ENCODE results near the gene SLC6A20. TPM values are rescaled to one million over a fixed set of nuclear protein-coding genes. Genes with fewer than 3 reads are reported as not detected.
"Not testable (repeated sequence)": the region's sequence is repeated elsewhere in the genome, so short reads cannot be mapped to it uniquely, and the experiment has no call there.

Gene SLC6A20
- total RNA-seq, 1 experiment from 2014 or later = not detected

- Mint-ChIP-seq H3K4me3 (ENCODE audit: unreplicated experiment) (no peak overlapping the region), H3K27me3 (ENCODE audit: insufficient read depth, unreplicated experiment) (no peaks in the 10 kb centered on the region), H3K27ac (ENCODE audit: low read depth, unreplicated experiment) (no peak overlapping the region), H3K36me3 (ENCODE audit: insufficient read depth, unreplicated experiment) (peaks cover 24% of the 10 kb centered on the region), H3K4me1 (ENCODE audit: insufficient read depth, unreplicated experiment) (no peaks in the 10 kb centered on the region), H3K9me3 (ENCODE audit: unreplicated experiment) (no peaks in the 10 kb centered on the region)
- BruUV-seq (replicated peaks) = no TSS peak
- ChIA-PET POLR2A (no interaction called here), CTCF (interaction anchor here (1.1 to 1.6 kb wide), 2 partner anchors 12 to 41 kb away, joined by 3 to 9 read pairs; no protein-coding TSS in a partner anchor)
- no peak for TF ChIP-seq CTCF (IDR thresholded peaks at IDR 0.05; ENCODE audit: unreplicated experiment)
- DNase-seq (ENCODE audit: unreplicated experiment) = no peak
- intact Hi-C loops (cut with micrococcal nuclease) = no loop called here
Observed at GRCh38 chr3:45749880-45750279, 46.5 kb downstream of the SLC6A20 start.

- BruUV-seq (replicated peaks); DNase-seq (ENCODE audit: unreplicated experiment); H3K27ac Mint-ChIP-seq (ENCODE audit: low read depth, unreplicated experiment): not testable (repeated sequence)
Observed at GRCh38 chr3:45749036-45749600, 47.2 kb downstream of the SLC6A20 start.

GRCh38 chr3:45748068-45748467 is 48.3 kb downstream of the SLC6A20 start:
- peak overlapping the region; percentile 63 for H3K27ac Mint-ChIP-seq (ENCODE audit: low read depth, unreplicated experiment)
- TF ChIP-seq CTCF (IDR thresholded peaks at IDR 0.05; ENCODE audit: unreplicated experiment) = no peak
- no peaks in the 10 kb centered on the region for H3K27me3 Mint-ChIP-seq (ENCODE audit: insufficient read depth, unreplicated experiment)
- no peak overlapping the region for H3K4me3 Mint-ChIP-seq (ENCODE audit: unreplicated experiment)
- peaks cover 24% of the 10 kb centered on the region for H3K36me3 Mint-ChIP-seq (ENCODE audit: insufficient read depth, unreplicated experiment)
- no TSS peak for BruUV-seq (replicated peaks)
- CTCF ChIA-PET = interaction anchor here (0.6 to 1.9 kb wide), 3 partner anchors 14 to 238 kb away, joined by 4 to 8 read pairs (median 4); no protein-coding TSS in a partner anchor
- DNase-seq (ENCODE audit: unreplicated experiment) = peak; percentile 45
- no peaks in the 10 kb centered on the region for H3K4me1 Mint-ChIP-seq (ENCODE audit: insufficient read depth, unreplicated experiment)
- intact Hi-C loops (cut with micrococcal nuclease) = no loop called here
- no peaks in the 10 kb centered on the region for H3K9me3 Mint-ChIP-seq (ENCODE audit: unreplicated experiment)
- POLR2A ChIA-PET = interaction anchor here (0.6 to 1.7 kb wide), 5 partner anchors 12 to 87 kb away, joined by 3 to 5 read pairs (median 4); no protein-coding TSS in a partner anchor

More at GRCh38 chr3:45749036-45749600, 47.2 kb downstream of the SLC6A20 start:
- H3K4me1 Mint-ChIP-seq (ENCODE audit: insufficient read depth, unreplicated experiment); H3K27me3 Mint-ChIP-seq (ENCODE audit: insufficient read depth, unreplicated experiment); H3K9me3 Mint-ChIP-seq (ENCODE audit: unreplicated experiment); H3K4me3 Mint-ChIP-seq (ENCODE audit: unreplicated experiment); intact Hi-C loops (cut with micrococcal nuclease): not testable (repeated sequence)
- peaks cover 24% of the 10 kb centered on the region for H3K36me3 Mint-ChIP-seq (ENCODE audit: insufficient read depth, unreplicated experiment)
- POLR2A ChIA-PET = interaction anchor here (0.5 to 1.7 kb wide), 3 partner anchors 11 to 62 kb away, joined by 3 to 4 read pairs (median 3); no protein-coding TSS in a partner anchor
- CTCF ChIA-PET = interaction anchor here (1.1 kb wide), 1 partner anchor 41 kb away, joined by 3 read pairs; no protein-coding TSS in a partner anchor

- H3K27ac Mint-ChIP-seq (ENCODE audit: low read depth, unreplicated experiment) = peak overlapping the region; percentile 63
- no peak for DNase-seq (ENCODE audit: unreplicated experiment)
- POLR2A ChIA-PET = interaction anchor here (1.3 kb wide), 1 partner anchor 12 kb away, joined by 4 read pairs; no protein-coding TSS in a partner anchor
- no peaks in the 10 kb centered on the region for H3K4me1 Mint-ChIP-seq (ENCODE audit: insufficient read depth, unreplicated experiment)
- H3K4me3 Mint-ChIP-seq (ENCODE audit: unreplicated experiment) = no peak overlapping the region
- H3K9me3 Mint-ChIP-seq (ENCODE audit: unreplicated experiment) = no peaks in the 10 kb centered on the region
- CTCF ChIA-PET = interaction anchor here (0.8 to 1.9 kb wide), 4 partner anchors 13 to 202 kb away, joined by 3 to 8 read pairs (median 4); no protein-coding TSS in a partner anchor
- H3K36me3 Mint-ChIP-seq (ENCODE audit: insufficient read depth, unreplicated experiment) = peaks cover 27% of the 10 kb centered on the region
- BruUV-seq (replicated peaks) = no TSS peak
- intact Hi-C loops (cut with micrococcal nuclease) = no loop called here
- H3K27me3 Mint-ChIP-seq (ENCODE audit: insufficient read depth, unreplicated experiment) = no peaks in the 10 kb centered on the region
- TF ChIP-seq CTCF (IDR thresholded peaks at IDR 0.05; ENCODE audit: unreplicated experiment) = no peak
Observed at GRCh38 chr3:45746777-45747622, 49.3 kb downstream of the SLC6A20 start.

Measured in MCF 10A (cell line).